ENCODE data around the gene SUGCT.
"Not testable (repeated sequence)": the region's sequence is repeated elsewhere in the genome, so short reads cannot be mapped to it uniquely, and the experiment has no call there.

Gene SUGCT

DNA sequence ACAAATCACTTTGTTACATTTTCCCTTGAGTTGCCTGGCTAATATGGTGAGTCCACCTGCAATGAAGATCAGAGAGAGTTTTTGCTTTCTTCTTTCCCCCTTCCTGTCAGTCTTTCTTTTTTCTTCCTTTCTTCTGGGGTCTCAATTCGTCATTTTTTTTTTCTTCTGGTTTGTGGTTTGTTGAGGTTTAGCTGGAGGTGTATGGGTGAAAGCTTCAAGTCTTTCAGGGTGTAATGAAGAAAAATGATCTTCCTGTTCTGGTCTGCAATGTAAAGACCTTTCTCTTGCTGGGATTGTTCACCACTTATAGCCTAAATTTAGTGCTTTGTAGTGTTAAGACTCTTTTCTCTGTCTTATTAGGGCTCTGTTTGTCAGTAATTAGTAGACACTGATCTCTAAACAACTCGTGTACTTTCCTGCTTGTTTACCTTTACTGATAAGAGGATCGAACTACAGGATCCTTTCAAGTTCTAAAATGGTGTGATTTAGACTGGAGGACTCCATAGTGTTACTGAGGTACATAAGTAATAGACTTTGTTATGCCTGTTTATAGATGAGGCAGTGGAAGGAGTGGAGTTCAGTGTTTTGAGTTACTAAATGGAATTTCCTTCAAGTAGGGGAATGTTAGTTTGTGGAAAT, 129.1 kb downstream of the SUGCT start:
- DNase-seq (ENCODE audit: low spot score): no peak

DNA sequence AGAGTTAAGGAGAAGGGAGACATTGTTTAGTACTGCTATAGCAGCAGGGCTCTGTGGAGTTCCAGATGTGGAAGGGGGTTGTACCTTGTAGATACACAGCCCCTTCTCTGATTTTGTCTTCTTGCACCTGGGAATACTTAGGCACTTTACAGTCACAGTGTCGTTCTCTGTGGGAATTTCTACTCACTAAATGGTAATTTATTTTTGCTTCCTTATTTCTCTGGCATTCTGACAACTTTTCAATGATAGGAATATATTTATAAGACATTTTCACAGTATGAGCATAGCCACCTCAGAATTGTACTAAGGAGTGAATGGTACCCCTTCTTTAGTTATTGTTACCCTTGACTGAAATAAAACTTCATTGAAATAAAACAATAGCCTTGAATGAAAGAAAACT, 132.8 kb downstream of the SUGCT start:
- no peak for DNase-seq (ENCODE audit: low spot score)

DNA sequence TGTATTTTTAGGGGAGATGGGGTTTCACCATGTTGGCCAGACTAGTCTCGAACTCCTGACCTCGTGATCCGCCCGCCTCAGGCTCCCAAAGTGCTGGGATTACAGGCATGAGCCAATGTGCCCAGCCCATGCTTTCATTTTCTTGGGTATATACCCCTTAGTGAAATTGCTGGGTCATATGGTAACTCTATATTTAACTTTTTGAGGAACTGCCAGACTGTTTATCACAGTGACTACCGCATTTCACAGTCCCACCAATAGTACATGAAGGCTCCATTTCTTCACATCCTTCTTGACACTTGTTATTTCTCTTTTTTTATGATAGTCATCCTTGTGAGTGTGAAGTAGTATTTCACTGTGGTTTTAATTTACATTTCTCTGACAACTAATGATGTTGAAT, 134.0 kb downstream of the SUGCT start:
- not testable (repeated sequence) for DNase-seq (ENCODE audit: low spot score)

DNA sequence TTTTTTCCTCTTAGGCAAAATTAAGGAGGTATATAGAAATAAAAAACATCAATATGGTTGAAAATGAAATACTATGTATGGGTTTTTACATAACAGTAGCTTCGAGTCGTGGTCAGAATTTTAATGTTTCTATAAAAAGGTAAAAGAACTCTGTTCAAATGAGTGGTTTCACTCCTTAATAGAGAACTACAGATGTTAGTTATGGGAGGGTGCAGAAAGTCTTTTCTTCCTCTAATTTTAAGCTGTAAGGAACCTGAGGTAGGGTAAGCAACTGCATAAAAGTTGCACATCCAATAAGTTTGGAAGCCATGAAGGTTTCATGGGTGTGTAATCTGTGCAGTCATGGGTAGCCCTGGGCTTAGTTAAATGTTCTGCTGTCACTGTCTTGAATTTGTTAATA, 141.3 kb downstream of the SUGCT start:
- no peak for DNase-seq (ENCODE audit: low spot score)

DNA sequence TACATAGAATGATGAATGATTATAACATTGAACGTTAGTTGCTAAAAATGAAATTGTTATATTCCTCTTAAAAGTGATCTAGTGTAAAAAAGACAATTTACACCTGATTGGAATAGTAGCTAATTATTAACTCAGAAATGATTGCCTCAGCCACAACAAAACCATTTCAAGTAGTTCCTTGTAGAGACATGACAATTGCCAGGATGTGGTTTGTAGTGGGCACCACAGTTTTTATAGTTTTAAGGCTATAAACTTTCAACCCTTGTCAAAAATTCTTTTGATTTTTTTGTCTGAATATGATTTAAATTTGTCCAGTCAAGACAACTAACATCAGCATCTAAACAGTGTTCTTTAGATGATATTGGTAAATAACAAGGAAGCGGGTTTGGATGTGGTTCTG, 145.2 kb downstream of the SUGCT start:
- DNase-seq (ENCODE audit: low spot score): peak; percentile 90

DNA sequence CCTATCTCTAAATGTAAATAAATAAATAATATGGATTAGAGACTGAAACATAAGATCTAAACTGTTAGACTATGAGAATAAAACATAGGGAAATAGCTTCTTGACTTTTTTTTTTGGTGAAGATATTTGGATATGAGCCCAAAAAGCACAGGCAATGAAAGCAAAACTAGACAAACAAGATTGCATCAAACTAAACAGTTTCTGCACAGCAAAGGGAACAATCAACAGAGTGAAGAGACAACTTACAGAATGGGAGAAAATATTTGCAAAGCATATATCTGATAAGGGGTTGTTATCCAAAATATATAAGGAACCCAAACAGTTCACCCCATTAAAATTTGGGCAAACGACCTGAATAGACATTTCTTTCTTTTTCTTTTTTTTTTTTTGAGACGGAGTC, 148.1 kb downstream of the SUGCT start:
- DNase-seq (ENCODE audit: low spot score): no peak

DNA sequence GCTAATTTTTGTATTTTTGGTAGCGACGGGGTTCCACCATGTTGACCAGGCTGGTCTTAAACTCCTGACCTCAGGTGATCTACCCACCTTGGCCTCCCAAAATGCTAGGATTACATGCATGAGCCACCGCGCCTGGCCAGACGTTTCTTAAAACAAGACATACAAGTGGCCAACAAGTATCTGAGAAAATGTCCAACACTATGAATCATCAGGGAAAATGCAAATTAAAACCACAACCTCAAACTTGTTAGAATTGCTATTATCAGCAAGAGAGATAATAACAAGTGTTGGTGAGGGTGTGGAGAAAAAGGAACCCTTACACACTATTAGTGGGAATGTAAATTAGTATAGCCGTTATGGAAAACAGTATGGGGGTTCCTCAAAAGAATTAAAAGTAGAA, 148.6 kb downstream of the SUGCT start:
- DNase-seq (ENCODE audit: low spot score): no peak

DNA sequence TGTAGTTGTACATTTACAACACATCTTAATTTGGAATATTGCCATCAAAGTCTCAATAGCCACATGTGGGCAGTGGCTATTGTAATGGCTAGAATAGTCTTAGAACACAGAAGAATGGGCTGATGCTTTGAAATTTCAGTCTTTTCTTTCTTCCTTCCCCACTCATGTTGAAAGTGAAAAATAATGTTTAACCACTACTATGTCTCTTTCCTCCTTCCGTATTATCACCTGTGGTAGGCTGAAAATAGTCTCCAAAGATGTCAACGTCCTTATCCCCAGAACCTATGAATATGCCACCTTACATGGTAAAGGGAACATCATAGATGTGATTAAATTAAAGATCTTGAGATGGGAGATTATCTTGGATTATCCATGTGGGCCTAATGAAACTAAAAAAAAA, 154.0 kb downstream of the SUGCT start:
- no peak for DNase-seq (ENCODE audit: low spot score)

DNA sequence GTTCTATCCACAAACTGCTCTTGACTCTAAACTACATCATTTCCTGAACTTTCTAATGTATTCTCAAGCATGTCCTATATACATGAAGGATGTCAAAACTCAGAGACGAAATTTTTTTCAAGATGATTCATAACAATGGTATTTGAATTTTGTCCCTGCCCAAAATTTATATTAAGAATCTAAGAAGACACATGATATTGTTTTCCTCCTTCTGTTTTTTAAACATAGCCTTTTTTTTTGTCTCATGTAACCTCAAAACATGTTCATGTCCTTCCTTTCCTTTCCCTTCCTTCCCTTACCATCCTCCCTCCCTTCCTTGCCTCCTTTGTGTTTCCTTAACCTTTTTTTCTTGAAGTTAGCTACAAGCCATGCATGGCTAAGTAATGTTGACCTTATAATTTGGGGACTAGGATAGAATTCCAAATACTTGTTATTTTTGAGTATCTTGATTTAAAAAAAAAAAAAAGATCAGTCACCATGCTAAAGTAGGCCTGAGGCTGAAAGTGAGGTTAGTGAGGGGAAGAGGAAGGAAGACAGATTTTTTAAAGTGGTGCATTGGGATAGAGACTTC, 163.0 kb downstream of the SUGCT start:
- DNase-seq (ENCODE audit: low spot score): no peak

DNA sequence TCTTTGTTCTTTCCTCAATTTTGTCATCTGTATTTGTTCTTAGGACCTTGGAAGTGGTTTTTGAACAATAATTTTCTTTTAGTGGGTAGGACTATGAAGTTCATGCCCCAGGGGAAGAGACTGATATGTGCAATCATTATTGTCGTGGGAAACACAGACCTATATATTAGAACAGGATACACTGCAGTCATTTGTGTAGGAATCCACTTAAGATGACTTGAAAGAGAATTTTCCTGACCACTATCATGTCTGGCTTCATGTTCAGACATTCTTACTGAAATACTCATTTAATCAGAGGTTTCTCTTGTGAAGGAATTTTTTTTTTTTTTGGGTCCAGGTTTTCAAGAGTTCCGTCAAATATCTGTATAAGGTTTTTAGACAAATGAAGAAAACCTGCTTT, 163.6 kb downstream of the SUGCT start:
- no peak for DNase-seq (ENCODE audit: low spot score)

DNA sequence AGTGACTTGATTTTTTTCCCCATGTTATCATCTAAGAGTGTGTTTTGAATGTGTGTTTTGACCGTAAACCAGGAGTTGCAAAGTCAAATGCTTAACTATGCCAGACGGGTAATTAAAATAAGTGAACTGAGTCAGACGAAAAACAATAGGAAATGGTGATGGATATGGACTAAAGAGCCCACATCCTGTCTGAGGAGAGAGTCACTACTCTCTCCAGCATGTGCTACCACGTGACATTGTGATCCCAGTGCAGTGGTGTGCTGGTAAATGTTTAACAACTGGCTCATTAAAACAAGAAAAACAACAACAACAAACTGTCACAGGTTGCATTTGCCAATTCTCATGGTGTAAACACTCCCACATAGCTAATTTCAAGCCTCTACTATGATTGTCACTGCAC, 164.3 kb downstream of the SUGCT start:
- DNase-seq (ENCODE audit: low spot score): peak; percentile 85

DNA sequence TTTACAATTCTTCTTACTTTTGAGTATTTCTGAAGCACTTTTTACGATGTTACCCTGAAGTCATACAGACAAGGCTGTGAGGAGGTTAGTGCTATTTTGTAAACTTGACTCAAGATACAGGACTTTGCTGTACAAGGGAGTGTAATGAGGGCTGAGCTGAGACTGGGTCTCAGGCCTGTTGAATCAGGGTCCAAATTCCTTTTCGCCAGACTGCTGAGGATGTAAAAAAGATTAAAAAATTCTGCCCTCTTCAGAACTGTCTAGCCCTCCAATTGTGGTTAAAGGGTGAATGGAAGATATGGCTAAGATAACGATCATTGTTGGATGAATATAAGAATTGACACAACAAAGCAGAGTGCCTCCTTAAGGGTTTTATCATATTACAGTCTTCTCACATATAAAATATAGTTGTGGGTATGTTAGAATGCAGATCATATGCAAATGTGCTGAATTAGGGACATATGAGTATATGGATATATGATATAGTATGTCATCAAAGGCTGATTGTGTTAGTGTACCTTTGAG, 165.4 kb downstream of the SUGCT start:
- DNase-seq (ENCODE audit: low spot score): no peak

DNA sequence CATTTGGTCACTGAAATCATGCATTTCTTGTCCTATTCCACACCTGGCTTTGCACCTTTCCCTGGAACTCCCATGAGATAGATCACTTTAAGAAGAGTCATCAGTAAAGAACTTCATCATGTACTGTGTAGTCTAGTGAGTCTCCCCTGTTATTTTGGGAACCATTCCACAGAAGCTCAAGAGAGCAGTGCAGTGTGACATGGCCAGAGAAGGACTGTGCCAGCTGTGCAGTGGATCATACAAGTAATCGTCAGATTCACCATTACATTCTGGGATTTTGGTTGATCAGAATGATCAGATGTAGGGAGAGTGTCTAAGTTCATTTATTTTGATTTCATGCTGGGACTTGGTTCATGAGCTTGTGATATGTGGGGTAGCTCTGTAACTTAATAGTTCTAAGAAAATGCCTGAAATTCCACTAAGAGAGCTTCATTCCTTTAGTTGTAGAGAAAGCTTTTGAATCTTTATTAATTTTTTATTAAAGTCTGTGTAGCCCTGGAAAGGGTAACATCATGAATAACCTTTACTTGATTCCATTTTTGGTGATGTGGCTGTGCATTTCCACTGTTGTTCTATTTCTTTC, 166.8 kb downstream of the SUGCT start:
- DNase-seq (ENCODE audit: low spot score): no peak

DNA sequence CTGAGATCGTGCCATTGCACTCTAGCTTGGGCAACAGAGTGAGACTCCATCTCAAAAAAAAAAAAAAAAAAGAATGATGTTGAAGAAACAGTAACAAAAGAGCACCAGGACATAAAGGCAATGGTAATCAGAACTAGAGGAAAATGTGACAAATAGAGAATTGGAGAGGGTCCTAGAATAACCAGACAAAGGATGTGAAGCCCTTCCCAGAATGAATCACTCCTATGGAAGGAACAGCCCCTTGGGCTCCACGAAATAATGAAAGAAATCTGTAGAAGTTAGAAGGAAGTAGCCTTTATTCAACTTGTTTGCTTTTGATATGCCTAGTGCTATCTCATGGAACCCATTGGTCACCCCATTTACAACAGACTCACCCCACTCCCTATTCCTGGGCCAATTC, 169.2 kb downstream of the SUGCT start:
- DNase-seq (ENCODE audit: low spot score): no peak

DNA sequence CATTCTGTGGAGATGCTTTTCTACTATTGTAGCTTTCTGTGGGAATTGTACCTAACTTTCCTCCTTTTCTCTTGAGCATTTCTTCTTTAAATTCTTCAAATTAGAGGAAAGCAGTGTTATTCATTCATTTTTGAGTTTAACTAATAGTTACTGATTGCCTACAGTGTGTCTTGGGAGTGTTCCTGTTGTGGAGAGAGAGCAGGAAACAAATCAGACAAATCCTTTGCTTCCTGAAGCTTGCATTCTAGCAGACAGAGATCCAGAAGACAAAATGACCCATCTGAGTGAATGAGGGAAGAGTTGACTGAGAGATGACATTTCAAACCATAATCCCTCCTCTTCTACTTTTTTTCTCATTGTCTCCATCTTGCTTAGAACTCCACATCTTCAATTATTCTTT, 170.4 kb downstream of the SUGCT start:
- no peak for DNase-seq (ENCODE audit: low spot score)

DNA sequence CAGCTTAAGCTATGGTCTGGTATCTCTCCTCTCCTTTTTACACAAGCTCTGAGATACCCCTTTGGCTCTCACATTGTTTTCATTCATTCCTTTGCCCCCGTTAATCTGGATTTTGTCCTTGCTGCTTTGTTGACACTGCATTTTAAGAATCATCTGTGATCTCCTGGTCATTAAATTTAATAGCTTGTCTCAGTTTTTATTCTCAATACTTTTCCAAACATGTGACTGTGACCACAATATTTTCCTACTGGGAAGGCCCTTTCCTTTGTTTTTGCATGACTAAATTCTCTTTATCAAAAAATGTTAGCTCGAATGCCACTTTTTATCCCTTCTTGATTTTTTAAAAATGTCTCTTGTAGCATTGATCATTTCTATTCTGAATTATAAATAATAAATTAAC, 171.2 kb downstream of the SUGCT start:
- DNase-seq (ENCODE audit: low spot score): no peak

DNA sequence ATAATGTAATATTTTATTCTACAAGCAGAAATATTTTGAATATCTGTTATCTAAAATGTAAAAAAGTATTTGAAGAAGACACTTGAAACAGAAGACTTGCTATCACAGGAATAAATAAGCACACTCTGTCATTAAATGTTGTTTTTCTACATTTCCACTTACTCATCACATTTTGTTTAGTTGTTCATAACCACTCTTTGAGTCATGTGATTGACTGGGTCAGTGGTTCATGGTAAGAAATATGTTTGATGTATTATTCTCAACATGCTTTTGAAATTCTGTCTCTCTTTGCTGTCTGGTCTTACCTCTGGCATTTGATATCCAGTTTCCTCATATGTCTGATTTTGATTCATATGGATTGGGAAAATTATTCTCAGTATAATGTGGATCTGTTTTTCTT, 171.8 kb downstream of the SUGCT start:
- no peak for DNase-seq (ENCODE audit: low spot score)

DNA sequence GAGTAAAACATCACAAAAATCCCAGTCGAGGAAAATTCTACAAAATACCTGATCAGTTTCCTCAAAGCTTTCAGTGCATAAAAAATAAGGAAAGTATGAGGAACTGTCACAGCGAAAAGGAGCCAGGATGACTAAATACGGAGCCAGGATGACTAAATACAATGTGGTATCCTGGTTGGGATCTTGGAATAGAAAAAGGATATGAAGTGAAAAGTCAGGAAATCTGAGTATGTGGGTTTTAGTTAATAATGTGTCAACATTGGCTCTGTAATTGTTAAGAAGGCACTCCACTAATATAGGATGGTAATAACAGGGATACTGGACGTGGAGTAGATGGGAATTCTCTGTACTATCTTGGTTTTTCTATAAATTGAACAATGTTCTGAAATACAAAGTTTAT, 175.5 kb downstream of the SUGCT start:
- DNase-seq (ENCODE audit: low spot score): no peak

DNA sequence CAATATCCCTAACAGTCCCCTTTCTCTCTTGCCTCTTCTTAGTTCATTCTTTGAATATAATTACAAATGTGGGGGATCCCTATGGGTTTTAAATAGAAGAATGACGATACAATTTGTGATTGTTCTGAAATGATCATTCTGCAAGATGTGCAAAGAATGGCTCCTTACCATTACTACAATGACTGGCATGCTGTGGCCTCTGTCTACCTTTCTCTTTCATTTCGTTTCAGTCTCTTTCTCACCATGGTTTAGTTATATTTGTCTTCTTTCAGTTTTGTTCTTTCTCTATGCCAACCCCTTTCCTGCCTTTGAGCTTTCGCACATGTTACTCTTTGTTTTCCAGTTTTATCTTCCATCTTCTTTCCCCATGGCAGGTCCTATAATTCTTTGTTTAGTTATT, 176.5 kb downstream of the SUGCT start:
- DNase-seq (ENCODE audit: low spot score): no peak

DNA sequence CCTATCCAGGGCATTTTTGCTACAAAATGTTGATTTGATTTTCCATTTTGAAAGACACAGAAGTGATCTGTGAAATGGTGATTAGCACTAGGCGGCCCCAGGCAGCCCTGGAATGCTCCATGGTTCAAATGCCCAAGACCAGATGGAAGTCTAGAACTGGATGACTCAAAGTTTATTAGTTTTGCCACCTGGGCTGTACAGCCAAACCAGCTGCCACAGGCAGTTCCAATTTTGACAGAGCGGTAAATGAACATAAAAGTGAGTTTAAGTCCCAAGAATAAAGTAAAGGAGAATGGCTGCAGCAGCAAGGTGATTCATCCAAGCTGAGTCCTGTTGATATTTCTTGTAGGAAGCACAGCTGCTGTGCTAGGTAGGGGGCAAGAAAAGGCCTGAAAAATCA, 180.5 kb downstream of the SUGCT start:
- DNase-seq (ENCODE audit: low spot score): no peak

DNA sequence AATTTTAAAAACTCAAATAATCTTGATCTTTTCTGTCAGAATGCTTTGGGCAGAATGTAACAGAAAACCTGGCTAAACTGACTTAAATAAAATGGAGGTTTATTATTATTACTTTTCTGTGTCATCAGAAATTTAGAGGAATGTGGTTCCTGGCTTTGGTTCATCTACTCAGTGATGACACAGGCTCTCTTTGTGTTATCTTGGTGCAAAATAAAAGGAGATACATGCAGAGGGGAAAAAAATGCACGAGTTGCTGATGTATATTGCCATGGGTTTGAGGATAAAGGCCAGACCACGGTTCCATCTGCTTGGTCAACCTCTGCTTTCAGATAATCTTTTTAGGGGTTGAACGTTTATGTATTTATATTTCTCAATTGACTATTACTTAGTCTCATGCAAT, 181.4 kb downstream of the SUGCT start:
- no peak for DNase-seq (ENCODE audit: low spot score)

DNA sequence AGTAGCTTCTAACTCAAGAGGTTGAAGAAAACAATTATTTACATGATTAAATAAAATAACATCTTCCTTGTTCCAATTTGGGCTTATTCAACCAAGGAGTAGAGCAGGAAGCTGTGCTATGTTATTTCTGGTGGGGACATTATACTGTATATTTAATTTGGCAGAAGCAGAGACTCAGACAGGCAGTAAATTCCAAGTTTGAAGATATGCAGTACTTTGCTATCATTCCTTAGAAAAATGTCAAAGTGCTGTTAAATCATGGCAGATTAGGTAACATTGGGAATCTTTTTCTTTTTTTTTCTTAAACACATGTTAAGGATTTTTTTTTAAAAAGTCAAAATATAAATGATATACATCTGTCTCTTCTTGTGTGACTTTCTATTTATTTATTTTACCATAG, 190.1 kb downstream of the SUGCT start:
- DNase-seq (ENCODE audit: low spot score): no peak

DNA sequence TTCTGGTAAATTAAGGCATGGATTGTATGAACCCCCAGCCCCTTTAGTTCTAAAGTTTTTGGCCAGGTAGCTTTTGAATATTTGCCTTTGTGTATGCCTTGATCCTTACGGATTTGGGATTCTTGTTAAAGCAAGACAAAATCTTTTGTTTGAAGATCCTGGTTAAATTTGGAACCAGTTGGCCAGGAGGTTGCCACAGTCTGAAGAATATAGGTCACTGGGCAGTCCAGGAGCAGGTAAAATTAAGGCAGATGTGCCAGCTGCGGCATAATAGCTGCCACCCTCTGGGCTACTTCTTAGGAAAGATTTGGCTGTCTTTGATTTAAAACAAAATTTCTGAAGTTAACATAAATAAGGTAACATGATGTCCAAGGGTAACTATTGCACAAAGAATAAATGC, 192.3 kb downstream of the SUGCT start:
- DNase-seq (ENCODE audit: low spot score): no peak

DNA sequence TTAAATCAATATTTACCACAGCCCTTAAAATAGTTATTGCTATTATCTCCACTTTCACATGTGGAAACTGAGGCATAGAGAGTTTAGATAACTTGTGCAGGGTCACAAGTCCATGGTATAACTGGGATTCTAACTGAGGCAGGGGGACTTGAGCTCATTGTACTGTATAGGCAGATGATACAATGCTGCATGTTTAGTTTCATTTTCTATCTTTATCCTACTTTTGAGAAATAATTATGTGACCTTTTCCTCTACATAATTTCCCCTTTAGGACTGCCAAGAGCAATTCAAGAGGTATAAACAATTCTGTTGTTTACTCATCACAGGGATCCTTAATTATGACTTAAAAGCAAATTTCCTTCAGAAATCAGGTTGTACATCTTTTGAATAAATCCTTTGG, 193.1 kb downstream of the SUGCT start:
- no peak for DNase-seq (ENCODE audit: low spot score)

Data from SW480 (cell line).